ENCODE results near the gene UBE2D3.
"Not testable (repeated sequence)": the region's sequence is repeated elsewhere in the genome, so short reads cannot be mapped to it uniquely, and the experiment has no call there.

The UBE2D3 gene

DNA sequence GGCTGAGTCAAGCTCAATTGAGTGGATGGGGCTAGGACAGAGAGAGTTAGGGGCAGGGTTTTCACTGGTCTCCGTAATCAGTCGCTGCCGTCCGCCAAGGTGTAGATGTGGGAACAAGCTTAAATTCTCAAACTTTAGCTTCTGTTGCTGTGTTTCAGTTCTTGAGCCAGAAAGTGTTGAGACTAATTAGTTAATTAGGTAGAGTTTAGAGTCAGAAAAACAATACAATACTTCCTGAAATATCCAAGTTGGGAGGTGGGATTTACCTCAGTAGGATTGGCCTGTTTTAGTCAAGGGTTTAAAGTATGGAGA is 1.1 kb upstream of the UBE2D3 start:
- DNase-seq: no peak

DNA sequence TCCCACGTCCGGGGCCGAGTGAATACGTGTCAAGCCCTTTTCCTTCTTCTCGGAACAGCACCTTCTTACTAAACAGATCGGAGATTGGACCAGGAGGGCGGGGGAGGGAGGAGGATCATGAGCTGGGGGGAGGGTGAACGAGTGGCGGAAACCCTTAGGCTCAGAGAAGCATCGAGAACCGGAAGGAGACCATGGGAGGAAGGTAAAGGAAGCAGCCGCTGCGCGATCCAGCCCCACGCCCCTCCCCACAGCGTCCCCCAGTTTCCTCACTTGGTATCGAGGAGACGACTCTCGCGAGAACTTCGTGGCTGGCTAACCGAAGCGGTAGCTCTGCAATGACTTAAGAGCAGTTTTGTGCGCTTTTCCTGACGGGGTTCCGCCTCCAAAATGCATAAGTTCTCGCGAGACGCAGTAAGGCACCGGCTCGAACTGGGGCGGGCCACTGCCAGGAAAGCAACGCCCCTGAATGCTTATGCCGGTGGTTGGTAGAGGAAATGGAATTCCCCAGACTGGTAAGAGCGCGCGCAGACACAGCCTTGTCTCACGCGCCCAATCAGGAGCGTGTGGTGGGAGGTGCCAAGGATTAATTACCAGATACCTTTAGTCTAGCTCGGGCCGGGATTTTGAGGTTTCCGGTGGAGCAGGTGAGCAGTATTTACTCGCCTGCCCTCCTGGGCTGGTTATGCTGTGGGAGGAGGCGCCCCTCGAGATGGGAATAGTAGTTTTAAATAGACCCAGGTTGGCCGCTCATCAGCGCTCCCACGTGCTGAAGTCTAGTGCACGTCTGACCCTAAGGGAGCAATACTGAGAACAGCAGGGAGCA is 534 bp upstream of the UBE2D3 start:
- DNase-seq: peak; percentile 97

DNA sequence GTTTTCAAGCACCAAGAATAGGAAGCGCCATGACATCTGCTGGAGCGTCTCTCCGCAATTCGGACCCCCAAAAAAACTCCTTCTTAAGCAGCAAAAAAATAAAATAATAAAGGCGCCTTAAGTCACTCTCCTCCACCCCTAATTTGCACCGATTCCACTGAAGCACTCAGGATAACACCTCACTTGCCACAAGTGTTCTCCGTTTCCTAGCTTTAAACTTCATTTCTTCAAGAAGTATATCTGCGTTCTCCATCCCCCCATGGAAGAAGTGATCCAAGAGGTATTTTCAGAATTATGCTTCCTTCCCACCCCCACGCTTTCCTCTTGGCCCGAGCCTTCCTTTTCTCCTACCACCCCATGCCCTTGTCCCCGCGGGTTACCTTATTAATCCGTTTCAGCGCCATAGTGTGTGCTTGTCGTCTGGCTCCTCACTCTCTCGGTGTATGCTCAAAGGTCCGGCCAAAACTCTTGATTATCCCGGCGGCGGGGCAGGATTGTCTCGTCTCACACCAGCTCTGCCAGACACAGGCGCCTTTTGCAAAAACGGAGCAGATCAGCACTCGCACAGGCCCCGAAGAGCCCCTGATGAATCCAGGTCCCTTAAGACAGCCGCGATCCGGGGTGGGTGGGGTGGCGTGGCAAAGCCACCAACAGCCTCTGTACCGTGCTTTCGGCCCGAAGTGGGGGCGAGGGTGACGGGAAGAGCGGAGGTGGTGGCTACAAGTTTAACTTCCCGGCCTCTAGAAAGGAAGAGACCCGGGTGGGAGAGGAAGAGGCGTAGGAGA is 1.1 kb downstream of the UBE2D3 start:
- peak; percentile 89 for DNase-seq

DNA sequence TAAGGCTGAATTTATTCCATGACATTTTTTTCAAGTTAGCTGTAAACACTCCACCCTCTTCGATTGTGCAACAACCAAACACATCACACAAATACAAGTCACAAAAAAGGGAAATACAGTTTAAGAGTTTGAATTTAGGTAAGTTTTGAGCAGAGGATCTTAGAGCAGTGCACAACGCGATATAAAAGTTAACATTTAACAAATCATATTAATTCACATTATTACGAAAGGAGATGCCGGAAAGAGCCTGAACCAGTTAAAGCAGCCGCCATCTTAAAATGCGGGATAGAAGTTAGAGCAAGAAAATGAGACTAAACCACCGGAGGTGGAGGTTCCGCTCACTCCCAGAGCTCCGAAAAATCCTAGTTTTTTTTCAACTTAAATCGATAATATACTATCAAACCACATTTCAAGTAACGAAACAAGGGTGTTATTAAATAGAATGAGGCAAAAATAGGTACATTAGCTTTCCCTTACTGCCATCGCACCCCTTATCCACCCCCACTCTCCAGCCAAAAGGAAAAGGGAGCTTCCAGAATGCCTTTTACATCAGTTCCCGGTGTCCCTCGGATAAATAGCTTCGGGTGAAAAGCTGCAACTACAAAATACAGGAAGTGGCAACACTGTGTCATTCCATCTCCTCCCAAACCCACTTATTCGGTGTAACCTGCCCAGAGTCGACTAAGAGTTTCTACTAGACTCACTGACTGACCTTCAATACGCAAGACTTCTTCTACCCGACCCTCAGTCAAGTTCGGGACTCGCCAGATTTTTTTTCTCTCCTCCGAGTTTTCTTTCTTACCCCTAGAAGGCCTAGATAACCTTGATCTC is 1.9 kb downstream of the UBE2D3 start:
- peak; percentile 69 for DNase-seq

DNA sequence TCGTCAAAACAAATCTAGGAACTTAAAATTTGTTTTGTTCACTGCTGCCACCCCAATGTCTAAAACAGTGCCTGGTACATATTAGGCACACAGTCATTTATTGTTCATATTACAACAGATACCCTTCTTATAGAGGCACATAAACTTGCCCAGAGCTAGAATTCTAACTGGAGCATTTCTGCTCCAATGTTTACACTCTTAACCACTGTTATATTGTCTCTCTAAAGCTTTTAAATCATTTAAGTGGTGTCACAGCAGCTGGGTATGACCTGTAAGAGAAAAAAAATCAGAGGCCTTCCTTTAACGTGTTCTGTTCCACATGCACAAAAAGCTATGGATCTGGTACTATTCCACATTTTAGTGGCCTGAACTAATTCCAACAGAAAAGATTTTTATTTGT is 3.0 kb downstream of the UBE2D3 start:
- DNase-seq: no peak

DNA sequence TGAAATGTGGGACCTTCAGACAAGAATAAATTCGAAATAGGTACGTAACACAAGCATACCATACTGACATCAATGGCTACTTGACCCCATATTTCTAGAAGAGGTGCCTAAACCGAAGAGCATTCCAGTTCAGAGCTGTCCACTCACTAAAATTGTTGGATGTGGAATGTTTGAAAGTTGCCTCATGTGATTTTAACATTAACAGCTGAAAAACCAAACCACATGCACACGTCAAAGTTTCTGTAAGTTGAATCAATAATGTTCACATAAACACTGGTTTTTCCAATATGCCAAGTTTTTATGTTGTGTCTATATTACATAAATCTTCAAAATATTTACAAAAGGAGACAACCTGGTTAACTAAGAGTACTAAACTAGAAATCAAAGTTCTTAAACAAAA is 3.5 kb downstream of the UBE2D3 start:
- no peak for DNase-seq

DNA sequence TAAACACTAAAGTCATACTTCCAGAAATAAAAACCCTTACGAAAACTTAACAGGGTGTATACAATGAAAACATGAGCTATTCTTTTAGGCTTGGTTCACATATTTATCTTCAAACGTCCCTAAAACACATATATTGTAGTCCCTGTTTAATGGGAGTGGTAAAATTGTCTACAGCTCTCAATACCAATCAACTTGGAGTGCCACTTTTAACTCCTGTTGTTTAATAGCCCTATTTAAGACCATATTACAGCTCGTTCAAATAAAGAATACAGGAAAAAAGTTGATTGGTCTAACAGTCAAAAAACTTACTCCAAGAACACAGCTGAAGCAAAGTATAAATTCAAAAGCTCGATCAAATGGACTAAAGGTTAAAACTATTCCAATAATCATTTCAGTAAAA is 3.9 kb downstream of the UBE2D3 start:
- DNase-seq: no peak

DNA sequence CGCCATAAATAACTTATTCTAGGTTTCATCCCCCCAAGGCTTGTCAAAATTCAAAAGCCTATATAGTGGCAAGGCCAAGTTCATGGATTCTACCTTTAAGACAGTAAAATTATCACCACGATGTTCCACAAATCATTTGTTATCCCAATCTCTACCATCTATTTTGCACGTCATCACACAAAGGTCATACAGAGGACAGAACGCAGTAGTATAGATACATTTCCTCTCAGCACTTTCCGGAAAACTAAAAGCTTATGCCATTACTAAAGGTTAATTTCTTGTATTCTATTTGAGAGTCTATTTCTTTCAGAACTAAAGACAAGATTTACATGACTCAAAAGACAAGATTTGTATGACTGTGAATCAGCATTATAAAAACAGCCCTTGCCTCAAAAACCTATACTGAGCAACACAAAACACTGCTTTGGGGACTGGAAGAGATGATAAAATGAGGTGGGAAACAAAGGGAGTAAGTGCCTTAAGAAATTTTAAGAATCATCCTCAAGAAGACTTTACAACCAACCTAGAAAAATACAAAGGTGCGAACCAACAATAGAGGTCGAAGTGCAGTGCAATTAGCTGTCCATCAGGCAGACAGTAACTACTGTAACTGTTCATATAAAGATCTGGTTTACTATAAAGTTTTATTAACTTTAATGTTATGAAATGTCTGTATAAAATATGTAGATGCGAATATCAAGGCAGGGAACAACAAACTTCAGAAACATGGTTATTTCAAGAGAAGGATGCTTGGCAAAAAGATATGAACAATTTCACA is 7.6 kb downstream of the UBE2D3 start:
- DNase-seq: no peak

DNA sequence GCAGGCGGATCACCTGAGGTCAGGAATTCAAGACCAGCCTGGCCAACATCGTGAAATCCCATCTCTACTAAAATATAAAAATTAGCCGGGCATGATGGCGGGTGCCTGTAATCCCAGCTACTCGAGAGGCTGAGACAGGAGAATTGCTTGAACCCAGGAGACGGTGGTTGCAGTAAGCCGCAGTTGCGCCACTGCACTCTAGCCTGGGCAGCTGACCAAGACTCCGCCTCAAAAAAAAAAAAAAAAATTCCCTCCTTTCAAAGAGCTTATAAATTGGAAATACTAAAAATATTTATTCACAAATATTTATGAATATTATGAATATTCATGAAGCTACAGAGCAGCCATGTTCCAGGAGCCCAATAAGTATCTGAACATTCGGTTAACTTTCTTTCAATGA is 8.3 kb downstream of the UBE2D3 start:
- not testable (repeated sequence) for DNase-seq

DNA sequence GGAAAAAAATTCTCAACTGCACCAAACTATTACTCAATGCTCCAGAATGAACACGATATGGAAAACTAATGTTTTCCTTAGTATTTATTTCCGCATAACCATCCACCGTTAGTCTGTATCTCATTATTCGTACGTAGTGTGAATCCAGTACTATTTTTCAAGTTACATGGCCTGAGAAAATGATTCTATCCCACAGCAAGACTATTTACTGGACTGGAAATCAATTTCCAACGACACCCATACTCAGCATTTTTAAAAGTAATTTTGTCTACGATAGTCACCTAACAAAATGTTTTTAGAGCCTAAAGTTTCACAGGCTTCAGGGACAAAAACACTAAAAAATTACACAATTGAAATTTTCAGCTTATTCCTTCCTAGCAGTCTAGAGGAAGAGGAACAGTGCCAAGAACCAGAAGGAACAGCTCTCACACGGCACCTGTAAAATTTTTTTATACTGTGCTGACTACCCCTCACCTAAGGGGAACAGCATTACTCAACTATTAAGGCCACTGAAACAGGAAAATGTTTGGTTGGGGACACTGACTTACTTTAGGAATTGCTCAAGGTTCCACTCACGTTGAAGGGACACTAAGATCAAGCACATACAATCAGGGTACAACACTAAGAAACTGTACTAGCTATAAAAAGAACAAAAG is 9.6 kb downstream of the UBE2D3 start:
- no peak for DNase-seq

DNA sequence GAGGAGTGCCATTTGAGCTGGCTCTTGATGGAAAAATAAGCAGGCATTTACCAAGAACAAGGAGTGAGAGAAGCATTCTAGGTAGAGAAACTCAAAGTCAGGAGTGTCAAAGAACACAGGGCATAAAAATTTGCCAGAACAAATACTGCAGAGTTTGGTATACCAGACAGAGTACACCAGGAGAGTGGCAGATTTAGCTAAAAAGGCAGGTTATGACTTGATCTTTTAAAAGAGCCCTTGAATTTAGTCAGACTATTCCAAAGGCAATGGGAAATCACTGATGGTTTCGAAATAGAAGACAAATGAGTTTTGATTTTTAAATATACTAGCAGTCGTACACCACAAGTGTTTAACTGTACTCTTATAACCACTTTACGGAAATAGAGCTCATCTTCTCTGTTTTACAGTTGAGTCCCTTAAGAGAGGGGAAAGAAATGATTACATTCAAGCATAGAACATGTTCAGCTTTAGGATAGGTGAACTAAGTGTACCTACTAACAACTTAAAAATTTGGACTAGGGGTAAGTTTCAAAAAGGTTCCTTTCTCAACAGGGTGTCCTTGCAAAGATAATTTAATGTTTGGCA is 10.2 kb downstream of the UBE2D3 start:
- no peak for DNase-seq

DNA sequence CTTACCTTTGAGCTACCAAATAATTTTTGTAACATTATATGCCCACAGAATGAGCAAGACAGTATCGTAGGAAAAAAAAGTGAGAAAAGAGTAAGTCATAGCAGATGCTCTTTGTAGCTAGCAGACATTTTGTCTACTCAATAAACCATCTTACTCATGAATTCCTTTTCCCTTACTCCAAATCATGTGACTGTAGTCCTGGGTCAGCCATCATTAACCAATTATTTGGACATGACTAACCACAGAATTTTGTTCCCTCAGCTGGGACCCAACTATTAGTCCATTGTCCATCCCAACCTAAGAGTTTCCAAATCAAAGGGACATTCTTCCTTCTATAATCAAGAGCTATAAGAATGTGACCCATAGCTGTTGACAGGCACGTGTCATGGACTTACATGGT is 11.4 kb downstream of the UBE2D3 start:
- DNase-seq: no peak

DNA sequence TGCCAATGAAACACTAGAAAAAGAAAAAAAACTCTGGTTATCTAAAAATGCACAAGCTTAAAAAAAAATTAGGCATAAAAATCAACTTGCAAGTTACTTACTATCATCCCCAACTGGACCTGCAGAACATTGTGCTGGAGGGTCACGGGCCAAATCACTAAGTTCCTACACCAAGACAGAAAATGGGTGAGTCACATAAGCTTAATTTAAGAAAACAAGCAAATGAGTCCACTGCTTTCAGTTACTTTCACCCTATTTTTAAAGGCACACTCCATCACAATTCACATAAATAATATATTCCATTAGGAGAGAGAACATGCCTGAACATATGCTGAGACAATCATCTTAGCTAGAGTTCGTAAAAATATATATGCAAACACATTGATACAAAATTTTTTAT is 17.7 kb downstream of the UBE2D3 start:
- no peak for DNase-seq

DNA sequence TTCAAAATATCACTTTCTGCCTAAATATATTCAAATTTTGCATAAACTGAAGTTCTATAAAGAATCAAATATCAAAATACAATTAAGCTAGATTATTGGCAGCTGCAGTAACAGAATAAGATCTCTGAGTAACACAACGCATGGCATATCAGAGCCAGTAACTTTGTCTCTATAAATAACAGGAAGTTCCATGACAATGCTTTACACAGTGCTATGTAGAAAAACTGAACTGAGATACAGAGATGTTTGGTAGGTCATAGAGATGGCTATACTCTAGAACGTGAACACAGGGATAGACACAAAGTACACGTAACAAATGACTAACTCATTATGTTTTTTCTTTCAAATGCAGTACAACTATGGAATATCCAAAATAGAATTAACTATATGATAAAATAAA is 18.2 kb downstream of the UBE2D3 start:
- DNase-seq: no peak

DNA sequence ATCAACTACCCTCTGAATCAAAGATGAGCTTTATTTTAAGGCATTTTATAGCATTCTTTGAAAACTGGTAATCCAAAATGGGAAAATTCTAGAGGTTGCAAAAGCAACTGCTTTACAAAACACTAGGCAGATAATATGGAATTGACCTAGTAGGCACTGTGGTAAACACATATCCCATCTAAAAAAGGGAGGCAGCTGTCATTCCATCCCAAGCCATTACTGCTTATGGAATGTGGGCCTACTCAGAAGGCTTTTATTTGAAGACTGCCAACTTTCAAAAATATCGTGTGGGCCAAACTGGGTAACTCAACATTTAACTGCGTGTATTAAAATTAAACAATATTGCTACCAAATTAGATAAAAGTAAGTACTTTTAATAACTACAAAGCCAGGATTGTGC is 19.3 kb downstream of the UBE2D3 start:
- no peak for DNase-seq

DNA sequence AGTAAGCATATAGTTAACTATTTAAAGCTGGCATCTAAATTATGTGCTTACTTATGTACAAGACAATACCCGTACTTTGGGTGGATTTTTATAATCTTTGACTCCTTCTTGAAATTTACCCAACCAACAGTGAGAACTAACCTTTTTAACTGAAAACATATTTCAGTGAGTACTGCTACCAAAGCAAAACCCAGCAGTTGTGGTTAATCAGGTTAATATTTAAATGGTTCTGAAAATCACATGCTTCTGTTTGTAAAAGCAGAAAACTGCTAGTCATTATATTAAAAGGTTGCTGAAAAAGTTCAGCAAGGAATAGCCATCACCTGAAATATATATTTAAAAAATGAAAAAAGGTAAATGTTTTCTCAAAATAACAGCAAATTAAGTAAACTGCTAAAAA is 20.0 kb downstream of the UBE2D3 start:
- DNase-seq: no peak

DNA sequence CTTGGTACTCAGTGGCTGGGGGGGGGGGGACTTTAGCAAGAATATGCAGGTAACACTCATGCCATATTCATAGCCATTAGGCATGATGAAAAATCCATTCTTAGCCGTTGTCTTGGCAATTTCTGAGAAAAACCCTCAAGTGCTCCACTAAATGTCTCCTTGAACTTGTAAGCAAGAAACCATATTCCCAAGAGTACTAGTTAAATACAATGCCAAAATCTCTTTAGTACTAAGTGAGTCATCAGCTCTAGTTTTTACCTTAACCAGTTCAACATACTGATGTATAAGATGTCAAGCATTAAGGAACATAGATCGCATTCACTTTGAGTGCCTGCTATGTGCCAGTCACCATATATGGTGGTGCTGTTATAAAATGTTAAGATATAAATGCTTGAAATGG is 27.5 kb downstream of the UBE2D3 start:
- no peak for DNase-seq

DNA sequence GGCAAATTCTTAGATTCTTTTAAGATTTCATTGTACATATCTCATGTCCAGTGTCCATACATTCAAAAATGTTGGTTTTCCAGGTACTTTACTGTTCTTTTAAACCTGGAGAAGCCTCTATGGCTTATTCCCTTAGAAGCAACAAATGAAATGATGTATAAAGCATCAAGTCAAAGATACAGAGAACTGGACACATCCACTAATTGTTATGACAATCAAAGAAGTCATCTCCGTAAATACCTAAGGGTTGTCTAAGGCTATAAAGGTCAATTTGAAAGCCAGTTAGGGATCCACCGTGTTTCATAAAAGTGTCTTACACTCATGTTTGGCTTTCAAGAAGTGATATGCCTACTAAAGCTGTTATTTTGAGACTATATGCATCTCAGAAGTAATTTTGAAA is 32.4 kb downstream of the UBE2D3 start:
- DNase-seq: no peak

DNA sequence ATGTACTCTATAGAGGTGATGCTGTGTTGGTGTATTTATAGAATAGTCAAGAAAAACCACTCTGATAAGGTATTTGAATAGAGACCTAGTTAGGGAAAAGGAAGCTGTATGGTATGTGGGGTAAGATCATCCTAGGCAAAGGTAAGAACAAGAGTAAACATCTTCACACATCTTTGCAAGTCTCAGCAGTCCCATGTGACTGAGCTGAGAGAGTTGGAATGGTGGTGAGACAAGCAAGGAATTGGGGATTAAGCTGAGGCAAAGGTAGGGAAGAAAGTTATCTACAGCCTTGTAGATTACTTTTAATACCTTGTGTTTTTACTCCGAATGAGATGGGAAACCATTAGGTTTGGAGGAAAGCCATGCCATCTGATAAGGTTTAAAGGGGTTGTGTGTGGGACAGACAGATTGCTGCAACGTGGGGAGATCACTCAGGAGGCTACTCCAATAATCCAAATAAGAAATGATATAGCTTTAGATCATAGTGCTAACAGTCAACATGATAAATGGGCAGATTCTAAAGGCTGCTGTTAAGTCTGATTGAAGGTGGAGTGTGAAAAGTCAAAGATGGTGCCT is 34.9 kb downstream of the UBE2D3 start:
- DNase-seq: no peak

DNA sequence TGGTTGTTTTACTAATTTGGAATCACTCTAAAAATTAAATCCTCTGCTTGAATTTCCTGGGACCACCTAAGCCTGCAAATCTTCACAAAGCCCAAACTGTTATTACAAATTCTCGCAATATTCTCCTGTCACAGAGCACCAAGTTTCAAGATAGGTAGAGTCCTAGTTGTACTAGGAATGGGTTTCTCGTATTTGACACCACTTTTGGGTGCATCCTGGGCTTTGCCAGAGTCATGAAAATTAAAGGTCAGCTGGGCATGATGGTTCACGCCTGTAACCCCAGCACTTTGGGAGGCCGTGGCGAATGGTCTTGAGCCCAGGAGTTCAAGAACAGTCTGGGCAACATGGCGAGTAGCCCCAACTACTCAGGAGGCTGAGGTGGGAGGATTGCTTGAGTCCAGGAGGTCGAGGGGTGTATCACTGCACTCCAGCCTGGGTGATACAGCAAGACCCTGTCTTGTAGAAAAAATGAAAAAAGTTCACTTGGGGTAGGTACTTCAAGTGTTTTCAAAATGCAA is 36.0 kb downstream of the UBE2D3 start:
- DNase-seq: no peak

DNA sequence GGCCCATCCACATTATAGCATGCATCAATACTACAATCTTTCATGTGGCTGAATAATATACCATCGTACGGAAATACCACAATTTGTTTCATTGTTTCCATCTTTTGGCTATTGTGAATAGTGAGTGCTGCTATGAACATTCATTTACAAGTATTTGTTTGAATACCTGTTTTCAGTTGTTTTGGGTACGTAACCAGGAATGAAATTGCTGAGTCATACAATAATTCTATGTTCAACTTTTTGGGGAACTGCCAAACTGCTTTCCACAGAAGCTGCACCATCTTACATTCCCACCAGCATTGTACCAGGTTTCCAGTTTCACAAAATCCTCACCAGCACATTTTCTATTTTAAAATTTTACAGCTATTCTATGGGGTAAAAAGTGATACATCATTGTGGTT is 38.0 kb downstream of the UBE2D3 start:
- no peak for DNase-seq

All from activated CD8-positive, alpha-beta memory T cell treated with anti-CD3 and anti-CD28 coated beads for 24 hours (primary cell).